Neuronal stem cell (in vitro differentiated cells): ENCODE data around the gene CCNG2.
A peak's percentile ranks its signal among the peaks of the same experiment; 100 is the strongest.
"Not testable (repeated sequence)": the region's sequence is repeated elsewhere in the genome, so short reads cannot be mapped to it uniquely, and the experiment has no call there.

ENCODE experiments used
- DNase-seq: peaks from one replicate; pipeline ENCODE4 v3.0.0-alpha.2; 2013; ENCODE audit warnings: low spot score
- H2AFZ ChIP-seq: one replicate; pipeline ENCODE4 v1.6.1; 2013; ENCODE audit warnings: mild to moderate bottlenecking, low read length, inconsistent platforms
- H2AK5ac ChIP-seq: 2 replicates; pipeline ENCODE4 v1.6.1; 2013; ENCODE audit warnings: low read depth, mild to moderate bottlenecking, inconsistent platforms, low read length, moderate library complexity, mixed read lengths
- H2BK120ac ChIP-seq: 2 replicates; pipeline ENCODE4 v1.6.1; 2013; ENCODE audit warnings: low read depth, mild to moderate bottlenecking, inconsistent platforms, low read length, moderate library complexity, mixed read lengths
- H2BK12ac ChIP-seq: one replicate; pipeline ENCODE4 v1.6.1; 2013; ENCODE audit warnings: low read length, inconsistent platforms
- H2BK15ac ChIP-seq: 2 replicates; pipeline ENCODE4 v1.6.1; 2013; ENCODE audit warnings: mild to moderate bottlenecking, low read length, inconsistent platforms, mixed read lengths
- H2BK5ac ChIP-seq: one replicate; pipeline ENCODE4 v1.6.1; 2013; ENCODE audit warnings: inconsistent platforms, mild to moderate bottlenecking, low read length, moderate library complexity
- H3K14ac ChIP-seq: one replicate; pipeline ENCODE4 v1.6.1; 2013; ENCODE audit warnings: low read length, inconsistent platforms
- H3K18ac ChIP-seq: 2 replicates; pipeline ENCODE4 v1.6.1; 2013; ENCODE audit warnings: low read length, inconsistent platforms
- H3K23ac ChIP-seq: 2 replicates; pipeline ENCODE4 v1.6.1; 2013; ENCODE audit warnings: low read depth, mild to moderate bottlenecking, mixed read lengths, low read length, inconsistent platforms; ENCODE audit not compliant: poor library complexity
- H3K27ac ChIP-seq: replicated peaks from 3 replicates; pipeline ENCODE4 v1.5.1; 2013; ENCODE audit warnings: low read length, inconsistent platforms
- H3K27me3 ChIP-seq, 3 experiments: 2 replicates each; pipeline ENCODE4 v1.6.1; 2013; ENCODE audit warnings: low read length in 3 of 3, mild to moderate bottlenecking in 2 of 3, inconsistent platforms in 1 of 3, low read depth in 1 of 3, mixed read lengths in 1 of 3, moderate library complexity in 1 of 3; ENCODE audit not compliant: control insufficient read depth in 3 of 3, insufficient read depth in 3 of 3
- H3K36me3 ChIP-seq, 2 donors: replicated peaks in 1 of 2; 2 replicates each; pipeline ENCODE4 v1.6.1; 2013; ENCODE audit warnings: low read length in 2 of 2; ENCODE audit not compliant: control insufficient read depth in 2 of 2, insufficient read depth in 2 of 2
- H3K4ac ChIP-seq: 2 replicates; pipeline ENCODE4 v1.6.1; 2013; ENCODE audit warnings: inconsistent platforms, mild to moderate bottlenecking, low read length, moderate library complexity
- H3K4me1 ChIP-seq, 2 donors: 1 replicate in 1 of 2; 2 replicates in 1 of 2; pipeline ENCODE4 v1.6.1; 2013; ENCODE audit warnings: low read length in 2 of 2, low read depth in 1 of 2; ENCODE audit not compliant: control insufficient read depth in 2 of 2, insufficient read depth in 1 of 2
- H3K4me2 ChIP-seq: one replicate; pipeline ENCODE4 v1.6.1; 2013; ENCODE audit warnings: mild to moderate bottlenecking, low read length, inconsistent platforms; ENCODE audit not compliant: insufficient read depth, poor library complexity, severe bottlenecking
- H3K4me3 ChIP-seq, 2 donors: 2 replicates each; pipeline ENCODE4 v1.5.1; 2013; ENCODE audit warnings: low read length in 2 of 2, mild to moderate bottlenecking in 2 of 2, inconsistent platforms in 1 of 2, moderate library complexity in 1 of 2
- H3K79me1 ChIP-seq: one replicate; pipeline ENCODE4 v1.6.1; 2013; ENCODE audit warnings: low read depth, mild to moderate bottlenecking, inconsistent platforms, low read length, moderate library complexity
- H3K9ac ChIP-seq: one replicate; pipeline ENCODE4 v1.6.1; 2013; ENCODE audit warnings: mild to moderate bottlenecking, low read depth, low read length, inconsistent platforms; ENCODE audit not compliant: poor library complexity
- H3K9me3 ChIP-seq, 2 donors: replicated peaks in 1 of 2; 2 replicates each; pipeline versions ENCODE3 to v1.6.1; 2013; ENCODE audit warnings: low read length in 2 of 2, mild to moderate bottlenecking in 2 of 2, inconsistent platforms in 1 of 2, low read depth in 1 of 2, mixed read lengths in 1 of 2, moderate library complexity in 1 of 2; ENCODE audit not compliant: control insufficient read depth in 2 of 2, insufficient read depth in 1 of 2
- H4K8ac ChIP-seq: one replicate; pipeline ENCODE4 v1.6.1; 2013; ENCODE audit warnings: low read depth, mild to moderate bottlenecking, inconsistent platforms, low read length, moderate library complexity
- H4K91ac ChIP-seq: one replicate; pipeline ENCODE4 v1.6.1; 2013; ENCODE audit warnings: low read length, low read depth, mild to moderate bottlenecking, inconsistent platforms; ENCODE audit not compliant: poor library complexity
- WGBS, 2 donors: extraction: QIAGEN DNeasy Blood & Tissue Kit; methylation state at CpG; one replicate each; pipeline ENCODE4 v1.1.7; 2013; ENCODE audit warnings: missing lambda C conversion rate in 2 of 2, mixed read lengths in 1 of 2; ENCODE audit not compliant: insufficient read length in 2 of 2, insufficient replicate concordance in 1 of 2; ENCODE audit errors: extremely low coverage in 2 of 2; 5-methylcytosine and 5-hydroxymethylcytosine counted together

The CCNG2 gene

DNA sequence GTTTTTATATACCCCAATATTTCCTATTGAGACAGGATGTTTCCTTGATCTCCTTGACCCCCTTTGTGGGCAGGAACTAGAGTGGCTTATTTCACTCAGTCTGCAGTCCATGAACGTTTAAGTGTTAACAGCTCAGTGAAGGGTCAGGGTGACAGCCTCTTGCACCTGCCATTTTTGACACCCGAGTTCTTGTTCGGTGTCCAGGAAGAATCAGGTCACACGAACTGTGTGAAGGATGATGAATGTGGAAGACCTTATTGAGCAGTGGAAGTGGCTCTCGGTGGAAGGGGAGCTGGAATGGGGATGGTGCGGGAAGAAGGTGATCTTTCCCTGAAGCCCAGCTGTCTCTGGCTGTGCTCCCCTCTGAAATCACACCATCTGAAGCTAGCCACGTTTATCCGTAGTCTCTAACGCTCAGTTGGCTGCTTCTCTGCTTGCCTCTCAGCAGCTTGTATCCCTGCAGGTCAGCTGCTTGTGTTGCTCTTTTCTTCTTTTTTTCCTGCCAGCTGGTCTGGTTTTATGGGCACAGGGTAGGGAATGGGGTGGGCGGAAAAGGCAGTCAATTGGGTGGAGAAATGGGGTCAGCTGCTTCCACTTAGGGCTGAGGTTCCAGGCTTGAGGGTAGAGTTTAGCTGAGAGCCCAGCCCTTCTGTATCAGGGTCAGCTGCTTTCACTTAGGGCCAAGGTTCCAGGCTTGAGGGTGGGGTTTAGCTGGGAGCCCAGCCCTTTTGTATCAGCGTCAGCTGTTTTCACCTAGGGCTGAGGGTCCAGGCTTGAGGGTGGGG lies 29.0 kb upstream of the CCNG2 start:
- Histone ChIP-seq H3K23ac (no peak overlapping the region), H3K4me3 (peak overlapping the region in 1 of 2 donors; percentile 27), H2BK12ac (no peak overlapping the region), H3K36me3 (no peaks in the 10 kb centered on the region), H3K27me3 (no peaks in the 10 kb centered on the region), H3K18ac (no peak overlapping the region), H3K27ac (no peak overlapping the region), H3K79me1 (no peaks in the 10 kb centered on the region), H2BK5ac (no peak overlapping the region), H3K4ac (no peak overlapping the region), H2AK5ac (no peak overlapping the region), H4K91ac (no peak overlapping the region), H4K8ac (no peak overlapping the region), H2AFZ (peak overlapping the region; percentile 61), H3K14ac (no peak overlapping the region), H3K4me1 (no peaks in the 10 kb centered on the region), H3K9ac (no peak overlapping the region), H2BK120ac (no peak overlapping the region), H2BK15ac (no peak overlapping the region), H3K9me3 (no peaks in the 10 kb centered on the region), H3K4me2 (no peak overlapping the region)
- DNase-seq: no peak
- no CpG with 5 or more reads among the region's 11 CpGs for WGBS, 2 donors

DNA sequence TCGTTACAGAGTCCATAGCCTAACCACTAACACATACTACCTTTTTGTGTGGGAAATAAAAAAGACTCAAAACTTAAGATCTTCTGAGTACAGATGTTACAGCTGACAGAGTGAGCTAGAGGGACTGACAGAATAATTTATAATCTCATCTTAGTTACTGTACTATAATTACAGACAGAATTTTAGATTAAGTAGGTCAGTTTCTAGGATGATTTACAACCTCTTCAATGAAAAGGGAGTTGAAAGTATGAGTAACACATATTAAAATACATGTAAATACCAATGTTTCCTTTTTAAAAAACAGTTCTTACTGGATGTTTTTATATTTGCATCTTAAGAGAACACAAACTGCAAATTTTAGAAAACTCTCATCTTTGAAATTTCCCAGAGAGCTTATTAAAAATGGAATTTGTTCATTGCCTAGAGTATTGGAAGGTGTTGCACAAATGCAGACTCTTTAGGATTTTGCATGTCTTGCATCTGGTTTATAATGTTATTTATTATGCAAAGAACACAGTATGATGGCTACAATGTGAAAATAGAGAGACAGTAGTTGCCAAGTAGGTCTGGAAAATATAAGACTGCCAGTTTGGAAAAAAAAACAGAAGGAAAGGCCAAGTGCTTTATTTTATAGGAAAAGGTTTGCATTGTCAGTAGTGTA lies 24.2 kb upstream of the CCNG2 start:
- no CpG with 5 or more reads among the region's 1 CpG for WGBS, 2 donors
- H3K4me2 ChIP-seq: no peak overlapping the region
- DNase-seq: no peak

DNA sequence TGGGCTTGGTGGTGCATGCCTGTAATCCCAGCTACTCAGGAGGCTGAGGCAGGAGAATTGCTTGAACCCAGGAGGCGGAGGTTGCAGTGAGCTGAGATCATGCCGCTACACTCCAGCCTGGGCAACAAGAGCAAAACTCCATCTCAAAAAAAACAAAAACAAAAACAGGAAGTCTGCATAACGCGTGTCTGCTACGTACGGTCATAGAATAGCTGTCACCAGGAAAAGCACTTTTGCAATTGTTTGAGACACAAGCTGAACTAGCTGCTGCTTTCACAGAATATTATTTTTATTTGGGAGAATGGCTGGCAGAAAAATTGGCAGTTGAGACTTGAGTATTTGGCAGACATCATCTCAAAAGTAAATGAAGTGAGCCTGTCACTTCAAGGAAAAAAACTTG lies 19.6 kb upstream of the CCNG2 start:
- H2BK15ac ChIP-seq, H2AFZ ChIP-seq, H3K9me3 ChIP-seq, H3K4me3 ChIP-seq, H3K79me1 ChIP-seq, H3K9ac ChIP-seq, DNase-seq, H2BK120ac ChIP-seq, H3K27ac ChIP-seq, H3K18ac ChIP-seq, H3K36me3 ChIP-seq, H2BK12ac ChIP-seq, H4K8ac ChIP-seq, H3K14ac ChIP-seq, H2BK5ac ChIP-seq, H3K4me1 ChIP-seq, H3K27me3 ChIP-seq, H3K4ac ChIP-seq, H3K4me2 ChIP-seq, H3K23ac ChIP-seq, H2AK5ac ChIP-seq, H4K91ac ChIP-seq: not testable (repeated sequence)
- no CpG with 5 or more reads among the region's 6 CpGs for WGBS, 2 donors

More for the DNA sequence above, 24.2 kb upstream of the CCNG2 start:
- no peaks in the 10 kb centered on the region for H3K4me1 ChIP-seq
- no peak overlapping the region for H2BK120ac ChIP-seq
- no peak overlapping the region for H3K4ac ChIP-seq
- no peak overlapping the region for H3K18ac ChIP-seq
- H2BK5ac ChIP-seq: no peak overlapping the region
- H3K14ac ChIP-seq: no peak overlapping the region
- H2AK5ac ChIP-seq: no peak overlapping the region
- no peaks in the 10 kb centered on the region for H3K36me3 ChIP-seq
- peaks cover 0 to 2% (median 0%) of the 10 kb centered on the region in 3 experiments for H3K27me3 ChIP-seq
- no peaks in the 10 kb centered on the region for H3K9me3 ChIP-seq
- H2BK15ac ChIP-seq: no peak overlapping the region
- no peak overlapping the region for H3K9ac ChIP-seq
- no peak overlapping the region for H3K27ac ChIP-seq
- no peaks in the 10 kb centered on the region for H3K79me1 ChIP-seq
- H2AFZ ChIP-seq: no peak overlapping the region
- H4K8ac ChIP-seq: no peak overlapping the region
- no peak overlapping the region for H3K4me3 ChIP-seq
- H3K23ac ChIP-seq: no peak overlapping the region
- no peak overlapping the region for H2BK12ac ChIP-seq
- H4K91ac ChIP-seq: no peak overlapping the region

DNA sequence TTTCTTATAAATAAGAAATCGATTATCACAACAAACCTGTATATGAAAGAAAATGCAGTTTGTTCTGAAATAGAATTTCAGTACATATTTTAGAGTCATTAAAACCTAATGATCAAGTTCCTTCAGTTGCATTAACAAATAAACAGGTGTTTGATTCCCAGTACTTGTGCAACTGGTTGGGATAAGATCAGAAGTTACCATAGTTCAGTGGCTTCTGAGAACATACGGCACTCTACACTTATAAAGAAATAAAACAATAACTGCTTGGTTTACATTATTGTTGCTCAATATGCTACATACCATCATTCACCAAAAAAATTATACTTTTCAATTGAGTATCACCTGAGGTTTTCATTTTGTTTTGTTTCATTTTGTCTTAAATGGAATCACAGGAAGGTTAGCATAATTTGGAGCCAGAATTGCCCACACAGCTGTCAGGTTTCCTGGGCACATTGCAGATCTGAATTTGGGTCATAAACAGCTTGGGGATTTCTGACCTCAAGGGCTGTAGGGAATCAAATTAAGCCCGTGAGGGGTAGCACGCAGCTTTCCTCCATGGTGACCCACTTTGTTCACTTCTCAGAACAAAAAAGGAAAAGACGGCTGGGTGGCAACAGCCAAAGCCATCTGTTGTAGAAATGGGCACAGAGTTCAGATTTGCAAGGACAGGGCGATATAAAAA lies 14.9 kb upstream of the CCNG2 start:
- no peaks in the 10 kb centered on the region for H3K36me3 ChIP-seq
- H3K23ac ChIP-seq: no peak overlapping the region
- no peaks in the 10 kb centered on the region for H3K79me1 ChIP-seq
- no peak overlapping the region for H2AK5ac ChIP-seq
- peaks cover 0 to 3% of the 10 kb centered on the region in 2 donors for H3K4me1 ChIP-seq
- no peak overlapping the region for H3K9ac ChIP-seq
- H4K91ac ChIP-seq: no peak overlapping the region
- H2BK5ac ChIP-seq: no peak overlapping the region
- H2BK120ac ChIP-seq: no peak overlapping the region
- no peak overlapping the region for H3K4me2 ChIP-seq
- no peak overlapping the region for H2BK15ac ChIP-seq
- no peak overlapping the region for H3K18ac ChIP-seq
- no peak overlapping the region for H3K4ac ChIP-seq
- H2AFZ ChIP-seq: no peak overlapping the region
- no peak for DNase-seq
- no peaks in the 10 kb centered on the region for H3K9me3 ChIP-seq
- no peak overlapping the region for H3K4me3 ChIP-seq
- H4K8ac ChIP-seq: no peak overlapping the region
- no peak overlapping the region for H2BK12ac ChIP-seq
- no peak overlapping the region for H3K27ac ChIP-seq
- H3K27me3 ChIP-seq: no peaks in the 10 kb centered on the region
- H3K14ac ChIP-seq: no peak overlapping the region
- WGBS, 2 donors: no CpG with 5 or more reads among the region's 6 CpGs
